ENCODE data around the gene SPDEF. TPM values are rescaled to one million over a fixed set of nuclear protein-coding genes. Genes with fewer than 3 reads are reported as not detected.
A peak's percentile ranks its signal among the peaks of the same experiment; 100 is the strongest.

Gene SPDEF
- polyA plus RNA-seq, 3 donors: 0.05 TPM; not detected in 2

DNA sequence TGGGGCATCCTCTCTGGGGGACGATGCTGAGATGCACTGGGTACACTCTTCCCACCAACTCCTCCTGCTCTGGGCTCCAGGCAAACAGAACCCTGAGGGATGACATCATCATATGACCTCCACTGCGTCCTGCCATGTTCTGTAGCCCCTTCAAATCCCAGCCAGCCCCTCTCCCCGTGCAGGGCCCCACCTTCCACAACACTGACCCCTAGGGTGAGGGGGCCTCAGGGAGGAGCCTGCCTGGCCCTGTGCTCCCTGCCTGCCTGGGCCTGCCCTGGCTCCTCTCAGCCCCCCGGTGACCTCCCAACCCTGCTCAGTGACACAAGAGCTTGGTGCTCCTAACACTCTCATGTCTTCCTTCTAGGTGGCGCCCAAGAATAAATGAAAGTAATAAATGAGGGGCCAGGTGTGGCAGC is 9.6 kb upstream of the SPDEF start:
- Mint-ChIP-seq H3K9me3 (no peaks in the 10 kb centered on the region), H3K36me3 (no peaks in the 10 kb centered on the region), H3K27ac (peak overlapping the region in 1 of 7 donors; percentile 6), H3K27me3 (ENCODE audit: low read depth in 3 of 3) (peaks cover 0 to 8% (median 3%) of the 10 kb centered on the region in 3 donors), H3K4me1 (no peaks in the 10 kb centered on the region), H3K4me3 (no peak overlapping the region)
- Histone ChIP-seq H3K9ac (ENCODE audit: insufficient read depth, low read length, poor library complexity, severe bottlenecking) (no peak overlapping the region), H3K9me3 (replicated peaks in 1 of 2; ENCODE audit: control insufficient read depth in 1 of 2, insufficient read depth in 1 of 2, low read length in 2 of 2) (no peaks in the 10 kb centered on the region), H3K4me1 (ENCODE audit: control insufficient read depth in 1 of 2, insufficient read depth in 2 of 2, low read length in 2 of 2) (no peaks in the 10 kb centered on the region), H4K20me1 (ENCODE audit: insufficient read depth, low read length) (no peaks in the 10 kb centered on the region), H3K27me3 (ENCODE audit: control insufficient read depth in 2 of 2, insufficient read depth in 2 of 2, low read length in 2 of 2) (no peaks in the 10 kb centered on the region), H3K4me2 (replicated peaks; ENCODE audit: extremely low read depth, low read length, poor library complexity, severe bottlenecking) (no peak overlapping the region), H2AFZ (ENCODE audit: insufficient read depth, low read depth, low read length, poor library complexity, severe bottlenecking) (no peak overlapping the region), H3K79me2 (ENCODE audit: insufficient read depth, low read length) (no peaks in the 10 kb centered on the region), H3K27ac (ENCODE audit: low read depth in 1 of 2, low read length in 2 of 2) (no peak overlapping the region), H3K4me3 (replicated peaks in 1 of 3; ENCODE audit: low read depth in 2 of 3, low read length in 3 of 3) (no peak overlapping the region), H3K36me3 (replicated peaks in 1 of 2; ENCODE audit: control insufficient read depth in 1 of 2, insufficient read depth in 2 of 2, low read length in 2 of 2) (no peaks in the 10 kb centered on the region)
- intact Hi-C loops (cut with micrococcal nuclease): no loop called here
- TF ChIP-seq, protein P1, sequence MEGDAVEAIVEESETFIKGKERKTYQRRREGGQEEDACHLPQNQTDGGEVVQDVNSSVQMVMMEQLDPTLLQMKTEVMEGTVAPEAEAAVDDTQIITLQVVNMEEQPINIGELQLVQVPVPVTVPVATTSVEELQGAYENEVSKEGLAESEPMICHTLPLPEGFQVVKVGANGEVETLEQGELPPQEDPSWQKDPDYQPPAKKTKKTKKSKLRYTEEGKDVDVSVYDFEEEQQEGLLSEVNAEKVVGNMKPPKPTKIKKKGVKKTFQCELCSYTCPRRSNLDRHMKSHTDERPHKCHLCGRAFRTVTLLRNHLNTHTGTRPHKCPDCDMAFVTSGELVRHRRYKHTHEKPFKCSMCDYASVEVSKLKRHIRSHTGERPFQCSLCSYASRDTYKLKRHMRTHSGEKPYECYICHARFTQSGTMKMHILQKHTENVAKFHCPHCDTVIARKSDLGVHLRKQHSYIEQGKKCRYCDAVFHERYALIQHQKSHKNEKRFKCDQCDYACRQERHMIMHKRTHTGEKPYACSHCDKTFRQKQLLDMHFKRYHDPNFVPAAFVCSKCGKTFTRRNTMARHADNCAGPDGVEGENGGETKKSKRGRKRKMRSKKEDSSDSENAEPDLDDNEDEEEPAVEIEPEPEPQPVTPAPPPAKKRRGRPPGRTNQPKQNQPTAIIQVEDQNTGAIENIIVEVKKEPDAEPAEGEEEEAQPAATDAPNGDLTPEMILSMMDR (IDR thresholded peaks at IDR 0.05): no peak
- DNase-seq: no peak
- WGBS (ENCODE audit: insufficient coverage): 66% methylated on average over 2 of the region's 5 CpGs

DNA sequence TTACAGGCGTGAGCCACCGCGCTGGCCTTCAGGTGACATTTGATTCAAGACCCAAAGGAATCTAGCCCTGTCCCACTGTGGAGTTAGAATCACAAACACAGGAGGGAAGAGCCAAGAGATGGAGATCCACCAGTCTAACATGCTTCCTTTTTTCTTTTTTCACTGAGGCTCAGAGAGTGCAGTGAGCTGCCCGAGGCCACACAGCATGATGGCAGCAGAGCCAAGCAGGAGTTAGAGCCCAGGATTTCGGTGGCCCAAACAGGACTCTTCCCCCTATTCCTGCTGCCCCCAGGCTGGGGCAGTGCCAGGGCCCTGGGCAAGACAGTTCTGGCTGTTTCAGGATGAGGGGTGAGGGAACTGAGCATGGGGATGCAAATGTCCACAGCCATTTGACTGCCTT is 8.1 kb upstream of the SPDEF start:
- H3K4me2 ChIP-seq (replicated peaks; ENCODE audit: extremely low read depth, low read length, poor library complexity, severe bottlenecking): no peak overlapping the region
- no peak overlapping the region for H3K9ac ChIP-seq (ENCODE audit: insufficient read depth, low read length, poor library complexity, severe bottlenecking)
- H2AFZ ChIP-seq (ENCODE audit: insufficient read depth, low read depth, low read length, poor library complexity, severe bottlenecking): no peak overlapping the region
- no peaks in the 10 kb centered on the region for H3K79me2 ChIP-seq (ENCODE audit: insufficient read depth, low read length)
- WGBS (ENCODE audit: insufficient coverage): 100% methylated on average over 5 of the region's 5 CpGs
- TF ChIP-seq, protein P1 (IDR thresholded peaks at IDR 0.05): no peak
- H3K9me3 ChIP-seq (replicated peaks in 1 of 2; ENCODE audit: control insufficient read depth in 1 of 2, insufficient read depth in 1 of 2, low read length in 2 of 2): no peaks in the 10 kb centered on the region
- no peak overlapping the region for H3K27ac ChIP-seq (ENCODE audit: low read depth in 1 of 2, low read length in 2 of 2)
- DNase-seq: no peak
- no peaks in the 10 kb centered on the region for H3K9me3 Mint-ChIP-seq
- no peaks in the 10 kb centered on the region for H3K4me1 ChIP-seq (ENCODE audit: control insufficient read depth in 1 of 2, insufficient read depth in 2 of 2, low read length in 2 of 2)
- no peaks in the 10 kb centered on the region for H3K36me3 ChIP-seq (replicated peaks in 1 of 2; ENCODE audit: control insufficient read depth in 1 of 2, insufficient read depth in 2 of 2, low read length in 2 of 2)
- peaks cover 3 to 7% (median 4%) of the 10 kb centered on the region in 3 donors for H3K27me3 Mint-ChIP-seq (ENCODE audit: low read depth in 3 of 3)
- no peaks in the 10 kb centered on the region for H4K20me1 ChIP-seq (ENCODE audit: insufficient read depth, low read length)
- H3K4me1 Mint-ChIP-seq: no peaks in the 10 kb centered on the region
- no peak overlapping the region for H3K4me3 ChIP-seq (replicated peaks in 1 of 3; ENCODE audit: low read depth in 2 of 3, low read length in 3 of 3)
- H3K36me3 Mint-ChIP-seq: no peaks in the 10 kb centered on the region
- H3K27me3 ChIP-seq (ENCODE audit: control insufficient read depth in 2 of 2, insufficient read depth in 2 of 2, low read length in 2 of 2): no peaks in the 10 kb centered on the region
- intact Hi-C loops (cut with micrococcal nuclease): no loop called here
- H3K27ac Mint-ChIP-seq: no peak overlapping the region
- H3K4me3 Mint-ChIP-seq: no peak overlapping the region

All from CD14-positive monocyte (primary cell).